Neural progenitor cell (in vitro differentiated cells): ENCODE measurements around the gene TIMM8A.

Source experiments
- EZH2 ChIP-seq: fragments of 200-600 bp; sonication (generic); IDR thresholded peaks from 2 replicates; pipeline ENCODE4 v1.6.1; 2017; ENCODE audit warnings: antibody characterized with exemption, mild to moderate bottlenecking, moderate library complexity
- TF ChIP-seq, protein P1 (sequence below): fragments of 200-600 bp; sonication (generic); IDR thresholded peaks from 2 replicates; pipeline ENCODE4 v1.5.1; 2017; ENCODE audit warnings: antibody characterized with exemption, mild to moderate bottlenecking

DNA sequence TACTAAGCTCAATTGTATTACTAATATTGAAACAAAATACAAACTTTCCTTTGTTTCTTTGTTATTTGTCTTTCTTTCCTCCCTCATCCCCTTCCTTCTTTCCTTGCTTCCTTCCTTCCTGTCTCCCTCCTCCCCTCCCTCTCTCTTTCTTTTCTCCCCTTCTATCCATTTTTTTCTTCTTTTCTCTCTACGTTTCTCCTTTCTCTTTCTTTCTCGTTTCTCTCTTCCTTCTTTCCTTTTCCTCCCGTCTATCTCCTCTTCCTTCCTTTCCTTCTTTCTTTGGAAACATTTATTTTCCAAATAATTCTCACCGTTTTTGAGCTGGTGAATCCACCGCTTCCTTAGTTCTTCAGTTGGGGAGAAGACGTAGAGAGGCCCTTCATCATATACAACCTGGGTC lies 21.1 kb upstream of the TIMM8A start:
- TF ChIP-seq, protein P1, sequence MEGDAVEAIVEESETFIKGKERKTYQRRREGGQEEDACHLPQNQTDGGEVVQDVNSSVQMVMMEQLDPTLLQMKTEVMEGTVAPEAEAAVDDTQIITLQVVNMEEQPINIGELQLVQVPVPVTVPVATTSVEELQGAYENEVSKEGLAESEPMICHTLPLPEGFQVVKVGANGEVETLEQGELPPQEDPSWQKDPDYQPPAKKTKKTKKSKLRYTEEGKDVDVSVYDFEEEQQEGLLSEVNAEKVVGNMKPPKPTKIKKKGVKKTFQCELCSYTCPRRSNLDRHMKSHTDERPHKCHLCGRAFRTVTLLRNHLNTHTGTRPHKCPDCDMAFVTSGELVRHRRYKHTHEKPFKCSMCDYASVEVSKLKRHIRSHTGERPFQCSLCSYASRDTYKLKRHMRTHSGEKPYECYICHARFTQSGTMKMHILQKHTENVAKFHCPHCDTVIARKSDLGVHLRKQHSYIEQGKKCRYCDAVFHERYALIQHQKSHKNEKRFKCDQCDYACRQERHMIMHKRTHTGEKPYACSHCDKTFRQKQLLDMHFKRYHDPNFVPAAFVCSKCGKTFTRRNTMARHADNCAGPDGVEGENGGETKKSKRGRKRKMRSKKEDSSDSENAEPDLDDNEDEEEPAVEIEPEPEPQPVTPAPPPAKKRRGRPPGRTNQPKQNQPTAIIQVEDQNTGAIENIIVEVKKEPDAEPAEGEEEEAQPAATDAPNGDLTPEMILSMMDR = no peak
- no peak for TF ChIP-seq EZH2
